Trophoblast cell (in vitro differentiated cells and primary cell): ENCODE data around the gene CCDC184.
A peak's percentile ranks its signal among the peaks of the same experiment; 100 is the strongest.

Experiments used
- DNase-seq, 2 donors: peaks; one replicate each; pipeline ENCODE4 v3.0.0-alpha.2; 2016
- H2AFZ ChIP-seq: 2 replicates; pipeline ENCODE4 v1.6.1; 2013; ENCODE audit warnings: low read length, moderate library complexity, mild to moderate bottlenecking; ENCODE audit not compliant: insufficient read depth, poor library complexity
- H2AK5ac ChIP-seq: 2 replicates; pipeline ENCODE4 v1.6.1; 2013; ENCODE audit warnings: mild to moderate bottlenecking, low read length
- H2BK120ac ChIP-seq: 2 replicates; pipeline ENCODE4 v1.6.1; 2013; ENCODE audit warnings: low read length, mild to moderate bottlenecking, moderate library complexity; ENCODE audit not compliant: insufficient read depth, poor library complexity
- H2BK12ac ChIP-seq: 2 replicates; pipeline ENCODE4 v1.6.1; 2013; ENCODE audit warnings: mild to moderate bottlenecking, low read length, moderate library complexity
- H2BK5ac ChIP-seq: 2 replicates; pipeline ENCODE4 v1.6.1; 2013; ENCODE audit warnings: low read length, low read depth, moderate library complexity, mild to moderate bottlenecking; ENCODE audit not compliant: poor library complexity
- H3K14ac ChIP-seq: 2 replicates; pipeline ENCODE4 v1.6.1; 2013; ENCODE audit warnings: mild to moderate bottlenecking, low read length
- H3K18ac ChIP-seq: 2 replicates; pipeline ENCODE4 v1.6.1; 2013; ENCODE audit warnings: mild to moderate bottlenecking, low read length
- H3K23ac ChIP-seq: 2 replicates; pipeline ENCODE4 v1.6.1; 2013; ENCODE audit warnings: low read length
- H3K27ac ChIP-seq: 2 replicates; pipeline ENCODE4 v1.5.1; 2013; ENCODE audit warnings: low read depth, mild to moderate bottlenecking, inconsistent platforms, low read length, moderate library complexity
- H3K27me3 ChIP-seq: 2 replicates; pipeline ENCODE4 v1.6.1; 2013; ENCODE audit warnings: inconsistent platforms, mild to moderate bottlenecking, low read length, moderate library complexity; ENCODE audit not compliant: insufficient read depth
- H3K36me3 ChIP-seq, 2 experiments: 1 replicate in 1 of 2; 2 replicates in 1 of 2; pipeline ENCODE4 v1.6.1; 2013; ENCODE audit warnings: low read length in 2 of 2, mild to moderate bottlenecking in 2 of 2, moderate library complexity in 1 of 2; ENCODE audit not compliant: insufficient read depth in 2 of 2, control insufficient read depth in 1 of 2
- H3K4ac ChIP-seq: 2 replicates; pipeline ENCODE4 v1.6.1; 2013; ENCODE audit warnings: low read depth, mild to moderate bottlenecking, low read length, moderate library complexity
- H3K4me1 ChIP-seq, 2 experiments: 1 replicate in 1 of 2; 2 replicates in 1 of 2; pipeline ENCODE4 v1.6.1; 2013; ENCODE audit warnings: low read length in 2 of 2, mild to moderate bottlenecking in 2 of 2, moderate library complexity in 1 of 2; ENCODE audit not compliant: insufficient read depth in 2 of 2, control insufficient read depth in 1 of 2
- H3K4me2 ChIP-seq: 2 replicates; pipeline ENCODE4 v1.6.1; 2013; ENCODE audit warnings: inconsistent platforms, mild to moderate bottlenecking, low read length, moderate library complexity
- H3K4me3 ChIP-seq: 2 replicates; pipeline ENCODE4 v1.5.1; 2013; ENCODE audit warnings: mild to moderate bottlenecking, low read depth, low read length, inconsistent platforms
- H3K79me1 ChIP-seq: one replicate; pipeline ENCODE4 v1.6.1; 2013; ENCODE audit warnings: low read length
- H3K79me2 ChIP-seq: 2 replicates; pipeline ENCODE4 v1.6.1; 2013; ENCODE audit warnings: low read length, mild to moderate bottlenecking; ENCODE audit not compliant: control insufficient read depth, insufficient read depth, poor library complexity
- H3K9ac ChIP-seq: 2 replicates; pipeline ENCODE4 v1.6.1; 2013; ENCODE audit warnings: mild to moderate bottlenecking, low read length
- H3K9me3 ChIP-seq: 2 replicates; pipeline ENCODE4 v1.6.1; 2013; ENCODE audit warnings: low read depth, mild to moderate bottlenecking, control low read depth, inconsistent platforms, low read length; ENCODE audit not compliant: insufficient read depth
- H4K12ac ChIP-seq: 2 replicates; pipeline ENCODE4 v1.6.1; 2013; ENCODE audit warnings: low read depth, mild to moderate bottlenecking, low read length, moderate library complexity
- H4K8ac ChIP-seq: 2 replicates; pipeline ENCODE4 v1.6.1; 2013; ENCODE audit warnings: low read depth, mild to moderate bottlenecking, low read length, moderate library complexity
- H4K91ac ChIP-seq: one replicate; pipeline ENCODE4 v1.6.1; 2013; ENCODE audit warnings: low read depth, mild to moderate bottlenecking, low read length, moderate library complexity
- WGBS: extraction: QIAGEN DNeasy Blood & Tissue Kit; methylation state at CpG from one replicate; pipeline ENCODE4 v1.1.7; 2013; ENCODE audit warnings: missing lambda C conversion rate; ENCODE audit not compliant: insufficient read length, insufficient coverage; ENCODE audit errors: extremely low coverage; 5-methylcytosine and 5-hydroxymethylcytosine counted together

Gene CCDC184

DNA sequence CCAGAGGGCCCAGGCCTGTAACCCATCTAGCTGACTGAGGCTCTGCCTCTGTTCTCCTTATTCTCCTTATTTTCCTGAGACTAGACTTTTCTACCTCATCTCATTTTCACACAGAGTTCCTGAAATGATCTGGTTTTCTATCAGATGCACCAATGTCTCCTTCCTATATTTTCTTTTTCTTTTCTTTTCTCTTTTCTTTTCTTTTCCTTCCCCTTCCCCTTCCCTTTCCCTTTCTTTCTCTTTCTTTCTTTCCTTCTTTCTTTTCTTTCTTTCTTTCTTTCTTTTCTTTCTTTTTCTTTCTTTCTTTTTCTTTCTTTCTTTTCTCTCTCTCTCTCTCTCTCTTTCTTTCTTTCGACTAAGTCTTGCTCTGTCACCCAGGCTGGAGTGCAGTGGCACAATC, 3.0 kb upstream of the CCDC184 start:
- H2BK12ac ChIP-seq: no peak overlapping the region
- H2BK5ac ChIP-seq: no peak overlapping the region
- no peak overlapping the region for H4K8ac ChIP-seq
- no peak overlapping the region for H2AFZ ChIP-seq
- H2BK120ac ChIP-seq: no peak overlapping the region
- H4K91ac ChIP-seq: no peak overlapping the region
- WGBS: no CpG with 5 or more reads among the region's 1 CpG
- DNase-seq: no peak
- H3K4ac ChIP-seq: no peak overlapping the region
- H3K27ac ChIP-seq: no peak overlapping the region
- H3K9ac ChIP-seq: no peak overlapping the region
- H3K4me2 ChIP-seq: no peak overlapping the region
- H2AK5ac ChIP-seq: no peak overlapping the region
- H3K79me2 ChIP-seq: no peaks in the 10 kb centered on the region
- no peak overlapping the region for H3K4me3 ChIP-seq
- H3K23ac ChIP-seq: no peak overlapping the region
- no peaks in the 10 kb centered on the region for H3K9me3 ChIP-seq
- no peak overlapping the region for H4K12ac ChIP-seq
- no peaks in the 10 kb centered on the region for H3K79me1 ChIP-seq
- H3K27me3 ChIP-seq: peaks cover 24% of the 10 kb centered on the region
- H3K36me3 ChIP-seq: no peaks in the 10 kb centered on the region
- no peak overlapping the region for H3K14ac ChIP-seq
- no peak overlapping the region for H3K18ac ChIP-seq
- H3K4me1 ChIP-seq: peaks cover 4 to 11% of the 10 kb centered on the region in 2 experiments

DNA sequence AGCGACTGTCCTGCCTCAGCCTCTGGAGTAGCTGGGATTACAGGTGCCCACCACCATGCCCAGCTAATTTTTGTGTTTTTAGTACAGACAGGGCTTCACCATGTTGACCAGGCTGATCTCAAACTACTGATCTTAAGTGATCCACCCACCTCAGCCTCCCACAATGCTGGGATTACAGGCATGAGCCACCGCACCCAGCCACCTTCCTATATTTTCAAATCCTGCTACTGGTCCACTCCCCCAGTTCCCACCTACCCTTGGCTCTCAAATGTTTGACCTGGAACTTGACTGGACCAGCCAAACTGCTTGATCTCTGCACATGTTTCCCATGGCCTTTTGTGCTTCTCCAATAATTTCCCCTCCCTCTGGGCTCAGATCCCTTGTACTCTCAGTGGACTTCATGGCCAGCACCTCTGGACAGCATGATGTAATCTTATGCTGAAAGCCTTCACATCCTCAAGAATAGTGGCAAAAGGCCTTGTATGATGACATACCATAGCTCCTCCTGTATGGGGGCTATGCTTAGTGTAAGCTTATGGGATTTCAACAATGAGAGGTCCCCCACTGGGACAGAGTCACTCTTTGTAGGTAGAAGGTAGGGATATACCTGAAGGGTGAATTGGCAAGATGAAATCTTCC, 2.5 kb upstream of the CCDC184 start:
- Histone ChIP-seq H3K27me3 (peaks cover 30% of the 10 kb centered on the region), H2BK5ac (no peak overlapping the region), H3K4me1 (peaks cover 4 to 11% of the 10 kb centered on the region in 2 experiments), H3K14ac (no peak overlapping the region), H3K23ac (no peak overlapping the region), H4K91ac (no peak overlapping the region), H3K9me3 (no peaks in the 10 kb centered on the region), H3K9ac (no peak overlapping the region), H3K18ac (no peak overlapping the region), H3K27ac (no peak overlapping the region), H3K79me2 (no peaks in the 10 kb centered on the region), H4K12ac (no peak overlapping the region), H4K8ac (no peak overlapping the region), H3K79me1 (no peaks in the 10 kb centered on the region), H2BK120ac (no peak overlapping the region), H2BK12ac (no peak overlapping the region), H3K4me2 (no peak overlapping the region), H3K4ac (no peak overlapping the region), H2AFZ (no peak overlapping the region), H3K36me3 (no peaks in the 10 kb centered on the region), H2AK5ac (no peak overlapping the region), H3K4me3 (no peak overlapping the region)
- DNase-seq: no peak
- WGBS: no CpG with 5 or more reads among the region's 2 CpGs

DNA sequence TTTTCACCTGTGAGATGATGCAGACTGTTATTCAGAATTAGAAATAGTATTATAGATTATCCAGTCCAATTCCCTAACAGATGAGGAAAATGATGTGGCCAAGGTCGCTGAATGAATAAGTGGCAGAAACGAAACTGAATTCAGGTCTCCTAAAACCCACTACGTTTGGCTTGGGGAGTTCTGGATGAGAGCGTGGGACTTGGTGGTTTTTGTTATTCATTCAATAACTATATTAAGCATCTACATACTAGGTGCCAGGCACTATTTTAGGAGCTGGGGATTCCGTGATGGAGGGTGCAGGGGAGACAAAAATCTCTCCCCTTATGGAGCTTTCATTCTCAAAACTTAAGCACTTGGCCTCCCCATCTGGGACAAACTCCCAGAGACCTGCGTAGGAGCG, 813 bp upstream of the CCDC184 start:
- Histone ChIP-seq H3K4me1 (peaks cover 4 to 11% of the 10 kb centered on the region in 2 experiments), H3K18ac (no peak overlapping the region), H3K27me3 (peaks cover 31% of the 10 kb centered on the region), H4K91ac (no peak overlapping the region), H2BK12ac (no peak overlapping the region), H3K36me3 (no peaks in the 10 kb centered on the region), H3K9me3 (no peaks in the 10 kb centered on the region), H2BK5ac (no peak overlapping the region), H3K79me1 (no peaks in the 10 kb centered on the region), H2AK5ac (no peak overlapping the region), H3K9ac (no peak overlapping the region), H3K4me2 (peak overlapping the region; percentile 80), H3K79me2 (no peaks in the 10 kb centered on the region), H4K12ac (no peak overlapping the region), H3K4ac (no peak overlapping the region), H2AFZ (no peak overlapping the region), H2BK120ac (no peak overlapping the region), H3K23ac (no peak overlapping the region), H3K14ac (no peak overlapping the region), H3K27ac (no peak overlapping the region), H3K4me3 (no peak overlapping the region), H4K8ac (no peak overlapping the region)
- DNase-seq: no peak
- WGBS: no CpG with 5 or more reads among the region's 7 CpGs

DNA sequence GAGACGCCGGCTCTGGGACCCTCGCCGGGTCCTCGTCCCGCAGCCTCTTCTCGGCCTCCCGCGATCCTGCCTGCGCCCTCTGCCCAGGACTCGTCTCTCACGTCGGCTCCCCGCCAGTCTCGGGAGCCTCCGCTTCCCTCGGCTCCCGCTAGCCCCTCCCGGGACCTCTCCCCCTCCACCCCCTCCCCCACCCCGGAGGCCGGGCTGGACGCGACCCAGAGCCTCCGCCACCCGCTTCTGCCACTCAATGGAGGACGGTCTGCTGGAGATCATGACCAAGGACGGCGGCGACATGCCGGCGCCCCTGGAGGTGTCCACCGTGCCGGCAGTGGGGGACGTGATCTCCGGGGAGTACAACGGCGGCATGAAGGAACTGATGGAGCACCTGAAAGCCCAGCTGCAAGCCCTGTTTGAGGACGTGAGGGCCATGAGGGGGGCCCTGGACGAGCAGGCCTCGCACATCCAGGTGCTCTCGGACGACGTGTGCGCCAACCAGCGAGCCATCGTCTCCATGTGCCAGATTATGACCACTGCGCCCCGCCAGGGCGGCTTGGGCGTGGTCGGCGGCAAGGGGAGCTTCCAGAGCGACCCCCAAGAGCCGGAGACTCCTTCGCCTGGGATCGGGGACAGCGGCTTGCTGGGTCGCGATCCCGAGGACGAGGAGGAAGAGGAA, 568 bp downstream of the CCDC184 start:
- no peak for DNase-seq
- Histone ChIP-seq H3K27ac (no peak overlapping the region), H2AK5ac (no peak overlapping the region), H2AFZ (peak overlapping the region; percentile 78), H3K4me3 (peak overlapping the region; percentile 70), H4K8ac (no peak overlapping the region), H2BK12ac (no peak overlapping the region), H3K23ac (no peak overlapping the region), H3K4me1 (peaks cover 4 to 11% of the 10 kb centered on the region in 2 experiments), H4K12ac (no peak overlapping the region), H3K14ac (no peak overlapping the region), H2BK120ac (no peak overlapping the region), H3K4me2 (peak overlapping the region; percentile 80), H4K91ac (no peak overlapping the region), H2BK5ac (no peak overlapping the region), H3K9ac (no peak overlapping the region), H3K27me3 (peaks cover 31% of the 10 kb centered on the region), H3K18ac (no peak overlapping the region), H3K79me2 (no peaks in the 10 kb centered on the region), H3K79me1 (no peaks in the 10 kb centered on the region), H3K9me3 (no peaks in the 10 kb centered on the region), H3K4ac (no peak overlapping the region), H3K36me3 (no peaks in the 10 kb centered on the region)
- no CpG with 5 or more reads among the region's 61 CpGs for WGBS
